SHP77 treated with DMSO at 0.1 percent for 48 hours (cell line): ENCODE measurements around the gene CFAP300.
A peak's percentile ranks its signal among the peaks of the same experiment; 100 is the strongest.

ENCODE experiments used
- DNase-seq: peaks from one replicate; lab custom pipeline; 2025; lab: John Stamatoyannopoulos, UW

Gene CFAP300

GRCh38 chr11:102047305-102047924, at the start of gene CFAP300:
Gene CFAP300, plus strand, starts transcription at chr11:102047437. Its CDS starts 34 bp downstream, at chr11:102047471.
- no peak for DNase-seq

DNA sequence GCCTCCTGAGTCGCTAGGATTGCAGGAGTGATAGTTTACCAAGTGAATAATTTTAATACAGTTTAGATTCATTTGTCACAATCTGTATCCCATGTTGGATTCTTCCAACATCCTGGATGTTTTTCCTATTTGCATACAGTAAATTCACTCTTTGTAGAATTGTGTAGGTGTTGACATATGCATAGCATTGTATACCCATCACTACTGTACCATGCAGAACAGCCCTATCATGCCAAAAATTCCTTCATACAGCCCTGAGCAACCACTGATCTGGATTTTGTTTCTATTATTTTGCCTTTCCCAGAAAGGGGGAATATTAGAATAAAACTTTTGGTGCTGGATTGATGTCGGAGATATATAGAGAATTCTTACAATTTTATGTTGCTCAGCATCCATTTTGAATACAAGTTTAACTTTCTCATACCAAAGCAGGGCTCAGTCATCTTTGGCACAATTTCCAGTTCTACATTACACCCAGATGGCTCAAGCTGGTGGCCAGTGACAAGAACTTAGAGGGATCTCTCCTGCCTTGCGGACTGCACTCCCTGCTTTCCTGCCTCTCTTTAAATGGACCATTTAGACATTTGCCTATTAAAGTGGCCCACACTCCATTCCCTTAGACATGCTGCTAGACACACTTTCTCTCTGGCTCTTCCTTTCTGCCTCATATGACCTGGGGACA, 45.4 kb upstream of the CFAP300 start:
- no peak for DNase-seq

GRCh38 chr11:102004220-102004619, 43.0 kb upstream of the CFAP300 start:
- DNase-seq = no peak

DNA sequence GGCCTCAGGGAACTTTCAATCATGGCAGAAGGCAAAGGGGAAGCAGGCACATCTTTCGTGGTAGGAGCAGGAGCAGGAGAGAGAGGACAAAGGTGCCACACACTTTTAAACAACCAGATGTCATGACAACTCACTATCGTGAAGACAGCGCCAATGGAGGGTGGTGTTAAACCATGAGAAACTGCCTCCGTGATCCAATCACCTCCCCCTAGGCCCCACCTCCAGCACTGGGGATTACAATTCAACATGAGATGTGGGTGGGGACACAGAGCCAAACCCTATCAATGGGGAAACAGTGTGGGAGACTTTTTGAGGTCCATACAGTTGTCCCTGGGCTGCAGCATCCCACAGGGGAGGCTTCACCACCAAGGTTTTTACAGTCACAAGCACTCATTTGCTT, 41.9 kb upstream of the CFAP300 start:
- no peak for DNase-seq

DNA sequence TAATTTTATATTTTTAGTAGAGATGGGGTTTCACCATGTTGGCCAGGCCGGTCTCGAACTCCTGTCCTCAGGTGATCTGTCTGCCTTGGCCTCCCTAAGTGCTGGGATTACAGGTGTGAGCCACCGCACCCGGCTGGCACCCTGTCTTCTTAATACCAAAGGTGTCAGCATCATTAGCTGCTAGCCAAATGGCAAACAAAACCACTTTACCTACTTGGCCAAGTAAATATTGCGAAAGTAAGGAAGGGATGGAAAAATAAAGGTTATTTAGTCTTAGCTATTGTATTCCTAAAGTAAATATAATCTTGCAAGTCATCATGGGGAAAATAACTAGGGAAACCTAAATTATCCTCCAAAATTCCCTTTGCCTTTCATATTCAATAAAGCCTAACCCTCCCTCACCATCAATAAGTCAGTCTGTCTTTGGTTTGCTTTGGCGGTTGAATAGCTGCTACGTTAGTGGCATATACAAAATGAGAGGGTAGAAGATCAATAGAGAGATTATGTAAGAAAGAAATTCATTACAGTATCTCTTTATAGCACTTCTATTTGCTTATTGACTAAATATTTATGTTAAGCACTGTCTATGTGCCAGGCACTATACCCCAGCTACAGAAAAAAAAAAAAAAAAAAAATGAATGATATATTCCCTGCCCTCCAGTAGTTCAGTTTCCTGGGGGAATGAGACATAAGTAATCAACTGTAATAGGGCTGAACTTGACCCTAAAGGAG, 40.2 kb upstream of the CFAP300 start:
- no peak for DNase-seq

GRCh38 chr11:102007567-102008437, 39.4 kb upstream of the CFAP300 start:
- DNase-seq = peak; percentile 64

GRCh38 chr11:102010776-102011494, 36.3 kb upstream of the CFAP300 start:
- no peak for DNase-seq

DNA sequence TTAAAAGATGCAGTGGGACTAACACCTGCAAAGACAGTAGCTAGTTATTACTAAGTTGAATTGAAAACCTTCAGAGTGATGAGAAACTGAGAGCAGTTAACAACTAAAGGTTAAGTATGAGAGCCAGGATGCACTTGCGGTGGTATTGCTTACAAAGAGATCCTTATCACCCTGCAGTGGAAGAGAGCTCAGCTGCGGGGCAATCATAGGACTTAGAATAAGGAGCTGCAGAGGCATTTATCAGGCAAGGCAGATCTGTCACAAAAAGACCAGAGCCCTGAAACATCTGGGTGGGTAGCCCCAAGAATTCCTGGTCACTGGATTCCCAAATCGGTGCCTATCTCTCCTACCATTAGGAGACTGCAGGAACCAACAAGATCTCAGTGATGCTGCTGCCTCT, 34.3 kb upstream of the CFAP300 start:
- DNase-seq = no peak

DNA sequence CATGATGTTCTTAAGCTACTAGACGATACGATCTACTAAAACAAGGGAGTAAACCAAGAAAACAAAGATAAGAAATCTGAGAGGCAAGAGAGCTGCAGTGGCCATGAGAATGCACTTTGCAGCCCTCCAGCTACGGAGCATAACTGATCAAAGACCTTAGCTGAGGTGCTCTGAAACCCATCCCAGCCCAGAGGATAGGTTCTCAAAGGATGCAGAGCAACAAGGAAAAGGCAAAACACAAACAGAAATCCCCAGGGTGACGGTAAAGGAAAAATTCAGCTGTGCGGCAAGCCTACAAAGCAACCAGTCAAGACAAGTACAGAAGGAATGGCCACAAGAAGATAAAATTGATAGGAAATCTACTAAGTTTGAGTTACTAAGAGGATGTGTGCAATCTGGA, 32.5 kb upstream of the CFAP300 start:
- no peak for DNase-seq

GRCh38 chr11:102017026-102017425, 30.2 kb upstream of the CFAP300 start:
- no peak for DNase-seq

DNA sequence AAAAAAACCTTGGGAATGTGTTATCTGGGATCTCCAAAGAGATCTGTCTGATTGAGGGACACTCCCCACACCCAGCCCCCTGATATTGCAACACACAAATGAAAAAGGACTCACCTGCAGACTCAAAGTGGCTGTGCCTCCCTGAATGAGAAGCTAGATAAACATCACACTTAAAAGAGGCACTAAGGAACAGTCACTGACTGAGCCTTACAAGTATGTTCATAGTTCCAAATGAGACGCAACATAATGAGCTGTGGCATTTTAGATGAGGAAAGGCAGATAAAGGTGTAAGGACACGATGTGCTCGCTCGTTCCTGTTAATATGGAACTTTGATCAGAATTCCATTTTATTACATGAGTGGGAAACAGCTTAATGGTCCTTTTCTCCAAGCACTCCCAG, 21.0 kb upstream of the CFAP300 start:
- no peak for DNase-seq

GRCh38 chr11:102026959-102027358, 20.3 kb upstream of the CFAP300 start:
- no peak for DNase-seq

DNA sequence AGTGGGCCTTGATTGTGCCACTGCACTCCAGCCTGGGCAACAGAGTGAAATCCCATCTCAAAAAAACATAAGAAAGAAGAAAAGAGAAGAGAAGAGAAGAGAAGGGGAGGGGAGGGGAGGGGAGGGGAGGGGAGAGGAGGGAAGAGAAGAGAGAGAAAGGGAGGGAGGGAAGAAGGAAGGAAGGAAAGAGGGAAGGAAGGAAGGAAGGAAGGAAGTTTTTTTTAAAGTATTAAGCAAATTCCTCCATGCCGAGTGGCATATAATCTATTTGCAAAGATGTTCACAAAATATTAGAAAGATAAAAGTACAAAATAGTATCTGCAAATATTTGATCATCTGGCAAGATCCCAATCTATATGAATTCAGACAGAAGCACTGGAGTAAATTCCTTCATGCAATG, 10.5 kb upstream of the CFAP300 start:
- no peak for DNase-seq

DNA sequence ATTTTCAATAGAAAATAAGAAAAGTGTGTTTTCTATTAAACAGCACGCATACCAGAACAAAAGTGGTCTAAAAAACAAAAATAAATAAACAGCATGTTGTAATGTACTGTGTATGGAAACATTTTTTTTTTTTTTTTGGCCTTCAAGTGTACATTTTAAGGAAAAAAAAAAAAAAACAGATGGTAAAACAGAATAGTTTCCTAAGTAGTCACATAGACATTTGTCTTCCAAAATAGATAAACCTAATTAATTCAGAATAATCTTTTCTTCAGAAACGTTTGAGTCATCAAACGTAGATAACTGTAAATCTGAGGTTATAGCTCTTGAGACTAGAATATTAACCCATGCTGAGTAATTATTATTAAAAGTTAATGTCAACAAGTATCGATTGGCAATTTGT, 396 bp upstream of the CFAP300 start:
- DNase-seq = no peak

DNA sequence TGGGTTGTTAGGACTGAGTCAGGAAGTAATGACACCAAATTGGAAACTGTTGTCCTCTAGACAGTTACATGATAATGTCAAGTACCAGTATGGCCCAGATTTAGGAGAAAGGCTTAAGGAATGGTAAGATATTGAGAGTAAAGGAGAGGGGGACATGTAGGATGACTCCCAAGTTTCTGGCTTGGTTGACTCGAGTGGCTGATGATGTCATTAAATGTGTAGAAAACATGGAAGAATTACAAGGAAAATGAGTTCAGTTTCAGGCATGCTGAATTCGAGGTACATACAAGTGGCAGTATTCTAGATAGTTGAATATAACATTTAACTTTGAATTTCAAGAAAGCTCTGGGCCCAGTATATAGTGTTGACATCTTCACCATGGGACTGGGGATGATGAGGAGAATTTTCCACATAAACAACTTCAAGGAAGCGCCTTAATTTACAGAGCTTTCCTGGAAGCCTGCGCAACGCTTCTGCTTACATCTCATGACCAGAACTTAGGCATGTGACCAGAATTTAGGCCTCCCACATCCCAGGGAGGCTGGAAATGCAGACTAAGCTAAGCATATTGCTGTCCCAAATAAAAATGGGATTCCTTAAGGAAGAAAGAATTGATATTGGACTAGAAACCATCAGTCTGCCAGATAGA, 3.8 kb downstream of the CFAP300 start:
- DNase-seq = no peak

GRCh38 chr11:102061276-102061675, 14.0 kb downstream of the CFAP300 start:
- no peak for DNase-seq

- no peak for DNase-seq
Measured at GRCh38 chr11:102062106-102062505, 14.9 kb downstream of the CFAP300 start.

GRCh38 chr11:102064316-102064715, 17.1 kb downstream of the CFAP300 start:
- no peak for DNase-seq

DNA sequence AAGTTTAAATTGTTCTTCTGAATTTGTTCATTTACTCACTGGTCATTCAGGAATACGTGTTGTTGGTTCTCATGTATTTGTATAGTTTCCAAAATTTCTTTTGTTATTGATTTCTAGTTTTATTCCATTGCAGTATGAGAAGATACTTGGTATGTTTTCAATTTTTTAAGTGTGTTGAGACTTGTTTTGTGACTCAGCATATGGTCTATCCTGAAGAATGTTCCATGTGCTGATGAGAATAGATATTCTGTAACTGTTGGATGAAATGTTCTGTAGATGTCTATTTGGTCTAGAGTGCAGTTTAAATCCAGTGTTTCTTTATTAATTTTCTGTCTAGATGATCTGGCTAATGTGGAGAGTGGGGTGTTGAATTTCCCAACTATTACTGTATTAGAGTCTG, 23.5 kb downstream of the CFAP300 start:
- no peak for DNase-seq

- no peak for DNase-seq
Measured at GRCh38 chr11:102071497-102072472, 24.5 kb downstream of the CFAP300 start.
